ENCODE data around the gene SHKBP1. TPM values are rescaled to one million over a fixed set of nuclear protein-coding genes. Genes with fewer than 3 reads are reported as not detected.
A peak's percentile ranks its signal among the peaks of the same experiment; 100 is the strongest.

The SHKBP1 gene
- total and polyA plus RNA-seq, 9 of the 15 experiments (the other 6 are each of a cell fraction or from before 2014, with no cell fraction given) = 1.2 to 58.1 (median 22.3) TPM

DNA sequence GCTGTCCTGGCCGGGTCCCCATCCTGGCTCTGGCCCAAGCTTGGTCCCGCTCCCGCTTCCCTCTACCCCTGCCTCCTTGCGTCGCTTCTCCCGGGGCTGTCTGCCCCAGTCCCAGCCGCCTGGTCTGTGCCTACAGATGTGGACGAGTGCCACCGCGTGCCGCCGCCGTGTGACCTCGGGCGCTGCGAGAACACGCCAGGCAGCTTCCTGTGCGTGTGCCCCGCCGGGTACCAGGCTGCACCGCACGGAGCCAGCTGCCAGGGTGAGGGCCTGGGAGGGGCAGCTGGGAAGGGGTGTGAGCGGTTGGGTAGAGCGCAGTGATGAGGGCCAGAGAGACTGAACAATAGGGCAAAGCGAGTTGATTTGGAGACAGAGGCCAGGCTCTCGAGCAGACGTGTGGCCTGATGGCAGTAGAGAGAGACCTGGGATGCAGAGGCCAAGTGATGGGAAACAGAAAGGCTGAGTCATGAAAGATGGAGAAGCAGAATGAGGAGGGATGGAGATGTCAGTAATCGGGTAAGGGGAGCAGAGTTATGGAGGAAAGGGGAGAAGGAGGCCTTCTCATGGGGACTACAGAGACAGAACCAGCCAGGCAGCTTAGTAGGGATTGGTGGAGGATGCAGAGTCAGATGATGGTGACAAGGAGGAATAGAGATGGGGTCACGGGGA is 33.9 kb downstream of the SHKBP1 start (continued):
- TF ChIP-seq ZNF431 (CRISPR knock-in tag; IDR thresholded peaks at IDR 0.05) = no peak
- TF ChIP-seq TRIM28 (IDR thresholded peaks at IDR 0.05) = no peak
- peak; percentile 31; the same call in 1 of the 2 replicates for TF ChIP-seq ELF4 (CRISPR knock-in tag; IDR thresholded peaks at IDR 0.05)
- TF ChIP-seq, protein P1, sequence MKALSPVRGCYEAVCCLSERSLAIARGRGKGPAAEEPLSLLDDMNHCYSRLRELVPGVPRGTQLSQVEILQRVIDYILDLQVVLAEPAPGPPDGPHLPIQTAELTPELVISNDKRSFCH (CRISPR knock-in tag; IDR thresholded peaks at IDR 0.05) = no peak
- TF ChIP-seq, protein P1 (tag; IDR thresholded peaks at IDR 0.05) = no peak
- TF ChIP-seq, protein P2, sequence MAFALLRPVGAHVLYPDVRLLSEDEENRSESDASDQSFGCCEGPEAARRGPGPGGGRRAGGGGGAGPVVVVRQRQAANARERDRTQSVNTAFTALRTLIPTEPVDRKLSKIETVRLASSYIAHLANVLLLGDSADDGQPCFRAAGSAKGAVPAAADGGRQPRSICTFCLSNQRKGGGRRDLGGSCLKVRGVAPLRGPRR (CRISPR knock-in tag; IDR thresholded peaks at IDR 0.05) = no peak
- TF ChIP-seq PHF21A (IDR thresholded peaks at IDR 0.05; ENCODE audit: borderline replicate concordance, low read depth) = no peak
- TF ChIP-seq ZNF316 (IDR thresholded peaks at IDR 0.05) = peak; percentile 85

DNA sequence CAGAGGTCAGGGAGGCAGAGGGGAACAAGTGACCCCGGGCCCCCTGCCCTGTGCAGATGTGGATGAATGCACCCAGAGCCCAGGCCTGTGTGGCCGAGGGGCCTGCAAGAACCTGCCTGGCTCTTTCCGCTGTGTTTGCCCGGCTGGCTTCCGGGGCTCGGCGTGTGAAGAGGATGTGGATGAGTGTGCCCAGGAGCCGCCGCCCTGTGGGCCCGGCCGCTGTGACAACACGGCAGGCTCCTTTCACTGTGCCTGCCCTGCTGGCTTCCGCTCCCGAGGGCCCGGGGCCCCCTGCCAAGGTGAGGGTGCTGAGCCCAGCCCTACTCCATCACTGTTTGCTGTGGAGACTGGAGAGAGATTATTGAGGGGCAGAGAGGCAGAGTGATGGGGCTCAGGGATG is 34.4 kb downstream of the SHKBP1 start:
- no peak for DNase-seq (ENCODE audit: extremely low read depth in 1 of 4, low spot score in 3 of 4)
- H3K27me3 ChIP-seq (ENCODE audit: control insufficient read depth in 2 of 2, insufficient read depth in 2 of 2, low read length in 2 of 2) = no peaks in the 10 kb centered on the region
- H4K20me1 ChIP-seq (replicated peaks; ENCODE audit: control insufficient read depth, insufficient read depth, low read length) = 0 out of 2 replicates have a peak, but pooled peaks cover 4% of the 10 kb centered on the region
- intact Hi-C loops (cut with micrococcal nuclease) (no loop called here), in situ Hi-C loops (cut with MboI) (no loop called here)
- H3K79me2 ChIP-seq (ENCODE audit: control insufficient read depth, insufficient read depth, low read length) = peaks cover 4% of the 10 kb centered on the region; the same call in 2 of the 3 replicates
- H3K9me1 ChIP-seq (ENCODE audit: control insufficient read depth, insufficient read depth, low read length) = no peaks in the 10 kb centered on the region
- H3K36me3 ChIP-seq (ENCODE audit: control insufficient read depth, insufficient read depth, low read length) = peaks cover 14% of the 10 kb centered on the region; the same call in 2 of the 3 replicates
- H3K27ac ChIP-seq (ENCODE audit: extremely low read depth, low read depth, low read length) = no peak overlapping the region
- no peak overlapping the region for H3K4me2 ChIP-seq (ENCODE audit: insufficient read depth, low read length)
- H2AFZ ChIP-seq (ENCODE audit: low read depth, low read length) = no peak overlapping the region
- WGBS (ENCODE audit: insufficient coverage, low coverage, missing lambda C conversion rate) = 86% methylated on average over 11 of the region's 15 CpGs
- no TSS peak for BruUV-seq (replicated peaks)
- ChIA-PET POLR2A (no interaction called here), CTCF (ENCODE audit: low intra/inter-chr PET ratio) (no interaction called here)
- ATAC-seq = no peak
- peak overlapping the region in 1 of 2 experiments; percentile 24; a peak in 1 of 4 replicates for H3K9ac ChIP-seq (ENCODE audit: insufficient read depth in 1 of 2, low read depth in 2 of 2, low read length in 2 of 2)
- H3K9me3 ChIP-seq (replicated peaks; ENCODE audit: control insufficient read depth, insufficient read depth, low read depth, low read length) = no peaks in the 10 kb centered on the region
- peaks cover 38 to 87% of the 10 kb centered on the region in 2 experiments for H3K4me1 ChIP-seq (replicated peaks in 1 of 2; ENCODE audit: control insufficient read depth in 2 of 2, insufficient read depth in 2 of 2, low read length in 2 of 2)
- no peak for FAIRE-seq
- H3K4me3 ChIP-seq = no peak overlapping the region
- TF ChIP-seq TARDBP (IDR thresholded peaks at IDR 0.05) (no peak), ZNF57 (CRISPR knock-in tag; IDR thresholded peaks at IDR 0.05) (no peak), GATA2 (CRISPR knock-in tag; IDR thresholded peaks at IDR 0.05) (no peak), HMG20B (CRISPR knock-in tag; IDR thresholded peaks at IDR 0.05) (no peak), MXI1 (IDR thresholded peaks at IDR 0.05; ENCODE audit: low read depth, low read length) (no peak), EP400 (IDR thresholded peaks at IDR 0.05) (no peak), BRD9 (IDR thresholded peaks at IDR 0.05; ENCODE audit: low read depth, partially characterized antibody) (no peak), ZNF263 (CRISPR knock-in tag; IDR thresholded peaks at IDR 0.05; ENCODE audit: borderline replicate concordance) (no peak), RFX1 (IDR thresholded peaks at IDR 0.05) (no peak), BCL6 (CRISPR knock-in tag; IDR thresholded peaks at IDR 0.05) (no peak), ZNF551 (CRISPR knock-in tag; IDR thresholded peaks at IDR 0.05) (no peak), RHOXF2B (CRISPR knock-in tag; conservative IDR thresholded peaks at IDR 0.05) (no peak), ZNF311 (CRISPR knock-in tag; IDR thresholded peaks at IDR 0.05) (no peak)
- TF ChIP-seq, protein P3, sequence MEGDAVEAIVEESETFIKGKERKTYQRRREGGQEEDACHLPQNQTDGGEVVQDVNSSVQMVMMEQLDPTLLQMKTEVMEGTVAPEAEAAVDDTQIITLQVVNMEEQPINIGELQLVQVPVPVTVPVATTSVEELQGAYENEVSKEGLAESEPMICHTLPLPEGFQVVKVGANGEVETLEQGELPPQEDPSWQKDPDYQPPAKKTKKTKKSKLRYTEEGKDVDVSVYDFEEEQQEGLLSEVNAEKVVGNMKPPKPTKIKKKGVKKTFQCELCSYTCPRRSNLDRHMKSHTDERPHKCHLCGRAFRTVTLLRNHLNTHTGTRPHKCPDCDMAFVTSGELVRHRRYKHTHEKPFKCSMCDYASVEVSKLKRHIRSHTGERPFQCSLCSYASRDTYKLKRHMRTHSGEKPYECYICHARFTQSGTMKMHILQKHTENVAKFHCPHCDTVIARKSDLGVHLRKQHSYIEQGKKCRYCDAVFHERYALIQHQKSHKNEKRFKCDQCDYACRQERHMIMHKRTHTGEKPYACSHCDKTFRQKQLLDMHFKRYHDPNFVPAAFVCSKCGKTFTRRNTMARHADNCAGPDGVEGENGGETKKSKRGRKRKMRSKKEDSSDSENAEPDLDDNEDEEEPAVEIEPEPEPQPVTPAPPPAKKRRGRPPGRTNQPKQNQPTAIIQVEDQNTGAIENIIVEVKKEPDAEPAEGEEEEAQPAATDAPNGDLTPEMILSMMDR (IDR thresholded peaks at IDR 0.05 in 2 of 3, conservative IDR thresholded peaks at IDR 0.05 in 1 of 3; ENCODE audit: insufficient read depth in 2 of 3, low read depth in 1 of 3, low read length in 3 of 3) = no peak

Measured in K562 (cell line).